ENCODE data around the gene FBLN2.

- TF ChIP-seq ZNF276 (CRISPR knock-in tag; IDR thresholded peaks at IDR 0.05; ENCODE audit: low read depth) (no peak), SIN3A (IDR thresholded peaks at IDR 0.05; ENCODE audit: borderline replicate concordance, low read depth, low read length) (no peak), CTCF (CRISPR knock-in tag; IDR thresholded peaks at IDR 0.05) (no peak), ZNF230 (CRISPR knock-in tag; IDR thresholded peaks at IDR 0.05) (no peak), POLR2AphosphoS5 (IDR thresholded peaks at IDR 0.05; ENCODE audit: low read depth, low read length) (no peak), ZNF883 (CRISPR knock-in tag; IDR thresholded peaks at IDR 0.05; ENCODE audit: not compliant biosample characterization) (no peak)
Measured at GRCh38 chr3:13571831-13572750, 23.2 kb downstream of the FBLN2 start.

All from HepG2 (cell line).